H9 (cell line): ENCODE results near the gene PDE2A. TPM values are rescaled to one million over a fixed set of nuclear protein-coding genes. Genes with fewer than 3 reads are reported as not detected.

Source experiments
- DNase-seq: peaks from one replicate; pipeline ENCODE4 v3.0.0-alpha.2; 2017
- H2AFZ ChIP-seq: one replicate; pipeline ENCODE4 v1.6.1; 2013; ENCODE audit warnings: mild to moderate bottlenecking, low read length, control low read depth, moderate library complexity
- H2AK5ac ChIP-seq: 2 replicates; pipeline ENCODE4 v1.6.1; 2013; ENCODE audit warnings: low read length, control low read depth, mixed read lengths; ENCODE audit not compliant: insufficient read length
- H2BK120ac ChIP-seq: one replicate; pipeline ENCODE4 v1.6.1; 2013; ENCODE audit warnings: low read depth, mild to moderate bottlenecking, low read length, control low read depth, inconsistent platforms; ENCODE audit not compliant: poor library complexity, severe bottlenecking
- H2BK12ac ChIP-seq: 2 replicates; pipeline ENCODE4 v1.6.1; 2013; ENCODE audit warnings: low read length, control low read depth, mixed read lengths, low read depth; ENCODE audit not compliant: insufficient read length
- H2BK15ac ChIP-seq: 2 replicates; pipeline ENCODE4 v1.6.1; 2013; ENCODE audit warnings: low read depth, low read length, control low read depth
- H2BK20ac ChIP-seq: one replicate; pipeline ENCODE4 v1.6.1; 2013; ENCODE audit warnings: low read depth, mild to moderate bottlenecking, low read length, control low read depth, inconsistent platforms; ENCODE audit not compliant: poor library complexity, severe bottlenecking
- H2BK5ac ChIP-seq: 2 replicates; pipeline ENCODE4 v1.6.1; 2013; ENCODE audit warnings: low read length, control low read depth, mixed read lengths; ENCODE audit not compliant: insufficient read length
- H3K14ac ChIP-seq: 2 replicates; pipeline ENCODE4 v1.6.1; 2013; ENCODE audit warnings: low read length, control low read depth; ENCODE audit not compliant: insufficient read depth
- H3K18ac ChIP-seq: 2 replicates; pipeline ENCODE4 v1.6.1; 2013; ENCODE audit warnings: low read depth, mild to moderate bottlenecking, mixed read lengths, low read length, control low read depth; ENCODE audit not compliant: insufficient read length
- H3K23ac ChIP-seq: 2 replicates; pipeline ENCODE4 v1.6.1; 2013; ENCODE audit warnings: low read length, control low read depth, mixed read lengths, low read depth; ENCODE audit not compliant: insufficient read length
- H3K23me2 ChIP-seq: 2 replicates; pipeline ENCODE4 v1.6.1; 2013; ENCODE audit warnings: low read depth, mild to moderate bottlenecking, mixed read lengths, low read length, control low read depth; ENCODE audit not compliant: insufficient read length, poor library complexity, severe bottlenecking
- H3K27ac ChIP-seq: 2 replicates; pipeline ENCODE4 v1.5.1; 2013; ENCODE audit warnings: low read length, control low read depth, mixed read lengths, low read depth; ENCODE audit not compliant: insufficient read length
- H3K27me3 ChIP-seq: 2 replicates; pipeline ENCODE4 v1.6.1; 2013; ENCODE audit warnings: low read length, control low read depth, inconsistent platforms; ENCODE audit not compliant: insufficient read depth
- H3K4ac ChIP-seq: 2 replicates; pipeline ENCODE4 v1.6.1; 2013; ENCODE audit warnings: low read depth, mild to moderate bottlenecking, control low read depth, inconsistent platforms, low read length, moderate library complexity
- H3K4me1 ChIP-seq: 2 replicates; pipeline ENCODE4 v1.6.1; 2013; ENCODE audit warnings: low read length, control low read depth, inconsistent platforms; ENCODE audit not compliant: insufficient read depth
- H3K4me2 ChIP-seq: 2 replicates; pipeline ENCODE4 v1.6.1; 2013; ENCODE audit warnings: low read length, control low read depth, mixed read lengths; ENCODE audit not compliant: insufficient read length, insufficient read depth
- H3K56ac ChIP-seq: 2 replicates; pipeline ENCODE4 v1.6.1; 2013; ENCODE audit warnings: low read depth, mild to moderate bottlenecking, mixed read lengths, low read length, control low read depth; ENCODE audit not compliant: insufficient read length
- H3K79me1 ChIP-seq: 2 replicates; pipeline ENCODE4 v1.6.1; 2013; ENCODE audit warnings: low read depth, mild to moderate bottlenecking, moderate library complexity, low read length, control low read depth, inconsistent platforms; ENCODE audit not compliant: insufficient read depth, poor library complexity, severe bottlenecking
- H3K79me2 ChIP-seq: 2 replicates; pipeline ENCODE4 v1.6.1; 2013; ENCODE audit warnings: low read length, control low read depth, inconsistent platforms; ENCODE audit not compliant: insufficient read depth
- H3K9ac ChIP-seq: 2 replicates; pipeline ENCODE4 v1.6.1; 2013; ENCODE audit warnings: low read length, control low read depth, mixed read lengths; ENCODE audit not compliant: insufficient read length; ENCODE audit errors: extremely low read depth
- H3K9me3 ChIP-seq: one replicate; pipeline ENCODE4 v1.6.1; 2013; ENCODE audit warnings: low read depth, low read length, inconsistent platforms; ENCODE audit not compliant: control insufficient read depth
- H3T11ph ChIP-seq: one replicate; pipeline ENCODE4 v1.6.1; 2013; ENCODE audit warnings: mild to moderate bottlenecking, low read length, control low read depth, inconsistent platforms
- H4K20me1 ChIP-seq: one replicate; pipeline ENCODE4 v1.6.1; 2013; ENCODE audit not compliant: control insufficient read depth, insufficient read length, insufficient read depth
- H4K5ac ChIP-seq: 2 replicates; pipeline ENCODE4 v1.6.1; 2013; ENCODE audit warnings: low read depth, mild to moderate bottlenecking, mixed read lengths, low read length, control low read depth; ENCODE audit not compliant: insufficient read length
- H4K8ac ChIP-seq: replicated peaks from 2 replicates; pipeline ENCODE4 v1.6.1; 2013; ENCODE audit warnings: low read length, control low read depth, mixed read lengths, low read depth; ENCODE audit not compliant: insufficient read length
- H4K91ac ChIP-seq: 2 replicates; pipeline ENCODE4 v1.6.1; 2013; ENCODE audit warnings: low read depth, mild to moderate bottlenecking, moderate library complexity, mixed read lengths, low read length, control low read depth; ENCODE audit not compliant: insufficient read length
- H3K27ac Mint-ChIP-seq, 3 experiments: 2 replicates in 2 of 3; 3 replicates in 1 of 3; pipeline ENCODE4 v1.8.0; 2020 to 2021; ENCODE audit warnings: mixed read lengths in 3 of 3, mild to moderate bottlenecking in 1 of 3, moderate library complexity in 1 of 3
- H3K27me3 Mint-ChIP-seq: 2 replicates; pipeline ENCODE4 v1.8.0; 2021; ENCODE audit warnings: low read depth, mild to moderate bottlenecking, moderate library complexity, mixed read lengths
- H3K36me3 Mint-ChIP-seq, 3 experiments: 2 replicates in 2 of 3; 3 replicates in 1 of 3; pipeline ENCODE4 v1.8.0; 2020 to 2021; ENCODE audit warnings: low read depth in 3 of 3, mixed read lengths in 3 of 3; ENCODE audit not compliant: insufficient read depth in 1 of 3
- H3K4me1 Mint-ChIP-seq, 2 experiments: 2 replicates each; pipeline ENCODE4 v1.8.0; 2020; ENCODE audit warnings: mixed read lengths in 2 of 2
- H3K4me3 Mint-ChIP-seq, 2 experiments: 2 replicates in 1 of 2; 3 replicates in 1 of 2; pipeline ENCODE4 v1.8.0; 2020 to 2021; ENCODE audit warnings: mild to moderate bottlenecking in 2 of 2, mixed read lengths in 2 of 2, moderate library complexity in 1 of 2
- H3K9me3 Mint-ChIP-seq, 2 experiments: 2 replicates in 1 of 2; 3 replicates in 1 of 2; pipeline ENCODE4 v1.8.0; 2020; ENCODE audit warnings: mild to moderate bottlenecking in 2 of 2, mixed read lengths in 2 of 2, moderate library complexity in 1 of 2
- WGBS: extraction: QIAGEN DNeasy Blood & Tissue Kit; methylation state at CpG from one replicate; pipeline ENCODE4 v1.1.7; 2013; ENCODE audit warnings: missing lambda C conversion rate, low lambda C conversion rate, mixed read lengths; ENCODE audit not compliant: insufficient read length; ENCODE audit errors: extremely low coverage; 5-methylcytosine and 5-hydroxymethylcytosine counted together
- total RNA-seq: library from RNA; stranded (reverse); gene quantifications from 2 replicates; pipeline ENCODE4 v1.2.1, GENCODE V29; 2021
- TF ChIP-seq, protein P1 (sequence below): fragments of 200-600 bp; sonication (generic); conservative IDR thresholded peaks from 3 replicates; pipeline ENCODE4 v1.8.0; 2021; ENCODE audit warnings: antibody characterized with exemption, mild to moderate bottlenecking

Gene PDE2A
- total RNA-seq, 1 experiment from 2014 or later, result 3.4 TPM

DNA sequence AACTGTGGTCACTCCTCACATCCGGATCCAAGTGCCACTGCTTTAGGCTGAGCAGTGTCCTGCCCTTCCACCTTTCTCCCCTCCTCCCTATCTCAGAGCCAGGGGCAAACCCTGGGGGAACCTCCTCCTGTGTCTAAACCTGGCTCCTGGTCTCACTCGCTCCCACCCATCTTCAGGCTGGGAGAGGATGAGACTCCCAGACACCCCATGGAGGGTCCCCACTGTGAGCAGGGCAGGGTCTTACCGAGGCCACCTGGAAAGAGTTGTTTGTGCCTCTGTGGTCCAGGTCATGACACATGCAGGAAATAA is 93.6 kb downstream of the PDE2A start:
- H3K23ac ChIP-seq, result no peak overlapping the region

More for the DNA sequence above, 93.6 kb downstream of the PDE2A start:
- no peaks in the 10 kb centered on the region for H3K4me1 ChIP-seq
- no peak overlapping the region for H4K91ac ChIP-seq
- Mint-ChIP-seq H3K4me3 (no peak overlapping the region), H3K4me1 (peaks cover 2 to 13% of the 10 kb centered on the region in 2 experiments), H3K36me3 (0 out of 7 replicates have a peak, but pooled peaks cover 0 to 2% (median 0%) of the 10 kb centered on the region in 3 experiments), H3K27me3 (peaks cover 62% of the 10 kb centered on the region), H3K27ac (no peak overlapping the region; a peak in 1 of 7 replicates), H3K9me3 (no peaks in the 10 kb centered on the region)
- no CpG with 5 or more reads among the region's 3 CpGs for WGBS
- peaks cover 3% of the 10 kb centered on the region; the same call in 1 of the 2 replicates for H3K27me3 ChIP-seq
- no peaks in the 10 kb centered on the region for H3K79me2 ChIP-seq
- no peak overlapping the region for H3K27ac ChIP-seq
- H2BK15ac ChIP-seq, result no peak overlapping the region
- H3K9me3 ChIP-seq, result no peaks in the 10 kb centered on the region
- no peak overlapping the region for H3K56ac ChIP-seq
- TF ChIP-seq, protein P1, sequence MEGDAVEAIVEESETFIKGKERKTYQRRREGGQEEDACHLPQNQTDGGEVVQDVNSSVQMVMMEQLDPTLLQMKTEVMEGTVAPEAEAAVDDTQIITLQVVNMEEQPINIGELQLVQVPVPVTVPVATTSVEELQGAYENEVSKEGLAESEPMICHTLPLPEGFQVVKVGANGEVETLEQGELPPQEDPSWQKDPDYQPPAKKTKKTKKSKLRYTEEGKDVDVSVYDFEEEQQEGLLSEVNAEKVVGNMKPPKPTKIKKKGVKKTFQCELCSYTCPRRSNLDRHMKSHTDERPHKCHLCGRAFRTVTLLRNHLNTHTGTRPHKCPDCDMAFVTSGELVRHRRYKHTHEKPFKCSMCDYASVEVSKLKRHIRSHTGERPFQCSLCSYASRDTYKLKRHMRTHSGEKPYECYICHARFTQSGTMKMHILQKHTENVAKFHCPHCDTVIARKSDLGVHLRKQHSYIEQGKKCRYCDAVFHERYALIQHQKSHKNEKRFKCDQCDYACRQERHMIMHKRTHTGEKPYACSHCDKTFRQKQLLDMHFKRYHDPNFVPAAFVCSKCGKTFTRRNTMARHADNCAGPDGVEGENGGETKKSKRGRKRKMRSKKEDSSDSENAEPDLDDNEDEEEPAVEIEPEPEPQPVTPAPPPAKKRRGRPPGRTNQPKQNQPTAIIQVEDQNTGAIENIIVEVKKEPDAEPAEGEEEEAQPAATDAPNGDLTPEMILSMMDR, result no peak
- H2BK120ac ChIP-seq, result no peak overlapping the region
- no peak overlapping the region for H3K4me2 ChIP-seq
- H2AK5ac ChIP-seq, result no peak overlapping the region
- no peak overlapping the region for H3K14ac ChIP-seq
- no peak overlapping the region for H2BK5ac ChIP-seq
- H4K5ac ChIP-seq, result no peak overlapping the region
- no peak overlapping the region for H3T11ph ChIP-seq
- peaks cover 8% of the 10 kb centered on the region for H3K23me2 ChIP-seq
- no peaks in the 10 kb centered on the region for H4K20me1 ChIP-seq
- no peak overlapping the region for H4K8ac ChIP-seq
- H3K9ac ChIP-seq, result no peak overlapping the region
- H2AFZ ChIP-seq, result no peak overlapping the region
- no peak overlapping the region for H2BK12ac ChIP-seq
- no peaks in the 10 kb centered on the region for H3K79me1 ChIP-seq
- DNase-seq, result no peak
- no peak overlapping the region for H3K18ac ChIP-seq
- no peak overlapping the region for H2BK20ac ChIP-seq
- H3K4ac ChIP-seq, result no peak overlapping the region
